Measurements from ENCODE around the gene IGF2R. TPM values are rescaled to one million over a fixed set of nuclear protein-coding genes. Genes with fewer than 3 reads are reported as not detected.

The IGF2R gene
- polyA plus RNA-seq, 1 donor (not counting 4 experiments of a cell fraction or from before 2014, with no cell fraction given): 40.9 TPM

DNA sequence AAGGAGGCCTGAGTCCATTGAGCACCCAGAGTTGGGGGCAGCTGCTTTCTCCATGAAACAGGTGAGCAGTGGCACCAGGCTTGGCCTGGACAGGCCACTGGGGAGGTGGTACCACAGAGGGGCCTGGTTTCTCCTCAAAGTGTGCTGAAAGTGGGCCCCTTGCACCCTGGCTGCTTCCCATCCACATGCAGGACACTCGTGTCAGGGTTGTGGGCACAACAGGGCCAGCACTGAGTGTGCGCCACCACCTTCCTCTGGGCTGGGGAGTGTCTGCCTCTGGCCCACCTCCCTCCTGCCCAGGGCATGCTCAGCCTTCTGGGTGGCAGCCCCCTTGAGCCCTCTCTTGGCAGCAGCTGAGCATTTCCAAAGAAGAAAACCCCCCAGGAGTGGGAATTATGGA, 147.5 kb downstream of the IGF2R start:
- Histone ChIP-seq H2AFZ (ENCODE audit: control insufficient read depth, low read length) (no peak overlapping the region), H3K9ac (ENCODE audit: control insufficient read depth, extremely low read depth, insufficient read depth, low read length) (no peak overlapping the region), H3K4me1 (ENCODE audit: control insufficient read depth, extremely low read depth, insufficient read depth, low read length) (no peaks in the 10 kb centered on the region), H3K9me3 (ENCODE audit: control insufficient read depth, low read depth, low read length) (no peaks in the 10 kb centered on the region), H3K9me1 (ENCODE audit: control insufficient read depth, extremely low read depth, insufficient read depth, low read length) (no peaks in the 10 kb centered on the region), H3K4me3 (ENCODE audit: control insufficient read depth in 2 of 3, extremely low read depth in 1 of 3, insufficient read depth in 2 of 3, low read depth in 1 of 3, low read length in 3 of 3) (no peak overlapping the region), H3K27me3 (ENCODE audit: control insufficient read depth, extremely low read depth, insufficient read depth, low read length) (no peaks in the 10 kb centered on the region), H4K20me1 (ENCODE audit: control insufficient read depth, extremely low read depth, insufficient read depth, low read length) (no peaks in the 10 kb centered on the region), H3K36me3 (ENCODE audit: control insufficient read depth in 2 of 2, extremely low read depth in 1 of 2, insufficient read depth in 2 of 2, low read length in 2 of 2) (peaks cover 0 to 10% of the 10 kb centered on the region in 2 experiments), H3K27ac (ENCODE audit: control insufficient read depth, insufficient read depth, low read length) (no peak overlapping the region), H3K79me2 (ENCODE audit: control insufficient read depth, insufficient read depth, low read length) (no peaks in the 10 kb centered on the region), H3K4me2 (ENCODE audit: control insufficient read depth, extremely low read depth, insufficient read depth, low read depth, low read length) (no peak overlapping the region)
- FAIRE-seq: no peak
- TF ChIP-seq EZH2 (IDR thresholded peaks at IDR 0.05; ENCODE audit: low read length): no peak
- dilution Hi-C loops (cut with MboI; ENCODE audit: extremely low pct_ligation_motif_present, low sequenced_read_pairs): no loop called here
- DNase-seq (ENCODE audit: low read depth, low spot score): no peak

DNA sequence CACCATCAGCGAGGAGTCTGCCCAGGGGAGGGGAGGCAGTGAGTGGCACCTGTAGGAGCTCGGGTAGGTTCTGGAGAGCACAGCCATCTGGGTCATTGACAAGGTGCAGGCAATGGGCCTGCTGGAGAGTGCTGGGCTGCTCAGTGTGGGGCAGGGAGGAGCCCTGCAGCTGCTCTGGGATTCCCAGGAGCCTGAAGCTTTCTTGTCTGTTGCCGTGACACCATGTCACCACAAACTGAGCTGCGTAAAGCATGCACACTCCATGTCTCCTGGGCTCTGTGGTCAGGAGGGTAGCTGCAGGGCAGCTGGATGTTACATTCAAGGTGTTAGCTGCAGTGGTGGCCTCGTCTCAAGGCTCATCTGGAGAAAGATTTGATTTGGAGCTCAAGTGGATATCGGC, 148.3 kb downstream of the IGF2R start:
- dilution Hi-C loops (cut with MboI; ENCODE audit: extremely low pct_ligation_motif_present, low sequenced_read_pairs): no loop called here
- FAIRE-seq: no peak
- Histone ChIP-seq H3K4me2 (ENCODE audit: control insufficient read depth, extremely low read depth, insufficient read depth, low read depth, low read length) (no peak overlapping the region), H3K4me1 (ENCODE audit: control insufficient read depth, extremely low read depth, insufficient read depth, low read length) (no peaks in the 10 kb centered on the region), H3K36me3 (ENCODE audit: control insufficient read depth in 2 of 2, extremely low read depth in 1 of 2, insufficient read depth in 2 of 2, low read length in 2 of 2) (peaks cover 0 to 12% of the 10 kb centered on the region in 2 experiments), H4K20me1 (ENCODE audit: control insufficient read depth, extremely low read depth, insufficient read depth, low read length) (no peaks in the 10 kb centered on the region), H3K9ac (ENCODE audit: control insufficient read depth, extremely low read depth, insufficient read depth, low read length) (no peak overlapping the region), H3K79me2 (ENCODE audit: control insufficient read depth, insufficient read depth, low read length) (no peaks in the 10 kb centered on the region), H3K9me3 (ENCODE audit: control insufficient read depth, low read depth, low read length) (no peaks in the 10 kb centered on the region), H3K27ac (ENCODE audit: control insufficient read depth, insufficient read depth, low read length) (no peak overlapping the region), H3K27me3 (ENCODE audit: control insufficient read depth, extremely low read depth, insufficient read depth, low read length) (no peaks in the 10 kb centered on the region), H3K9me1 (ENCODE audit: control insufficient read depth, extremely low read depth, insufficient read depth, low read length) (no peaks in the 10 kb centered on the region), H2AFZ (ENCODE audit: control insufficient read depth, low read length) (no peak overlapping the region), H3K4me3 (ENCODE audit: control insufficient read depth in 2 of 3, extremely low read depth in 1 of 3, insufficient read depth in 2 of 3, low read depth in 1 of 3, low read length in 3 of 3) (no peak overlapping the region)
- no peak for TF ChIP-seq EZH2 (IDR thresholded peaks at IDR 0.05; ENCODE audit: low read length)
- TF ChIP-seq, protein P1, sequence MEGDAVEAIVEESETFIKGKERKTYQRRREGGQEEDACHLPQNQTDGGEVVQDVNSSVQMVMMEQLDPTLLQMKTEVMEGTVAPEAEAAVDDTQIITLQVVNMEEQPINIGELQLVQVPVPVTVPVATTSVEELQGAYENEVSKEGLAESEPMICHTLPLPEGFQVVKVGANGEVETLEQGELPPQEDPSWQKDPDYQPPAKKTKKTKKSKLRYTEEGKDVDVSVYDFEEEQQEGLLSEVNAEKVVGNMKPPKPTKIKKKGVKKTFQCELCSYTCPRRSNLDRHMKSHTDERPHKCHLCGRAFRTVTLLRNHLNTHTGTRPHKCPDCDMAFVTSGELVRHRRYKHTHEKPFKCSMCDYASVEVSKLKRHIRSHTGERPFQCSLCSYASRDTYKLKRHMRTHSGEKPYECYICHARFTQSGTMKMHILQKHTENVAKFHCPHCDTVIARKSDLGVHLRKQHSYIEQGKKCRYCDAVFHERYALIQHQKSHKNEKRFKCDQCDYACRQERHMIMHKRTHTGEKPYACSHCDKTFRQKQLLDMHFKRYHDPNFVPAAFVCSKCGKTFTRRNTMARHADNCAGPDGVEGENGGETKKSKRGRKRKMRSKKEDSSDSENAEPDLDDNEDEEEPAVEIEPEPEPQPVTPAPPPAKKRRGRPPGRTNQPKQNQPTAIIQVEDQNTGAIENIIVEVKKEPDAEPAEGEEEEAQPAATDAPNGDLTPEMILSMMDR (optimal IDR thresholded peaks at IDR 0.05 in 1 of 3, IDR thresholded peaks at IDR 0.05 in 1 of 3, conservative IDR thresholded peaks at IDR 0.05 in 1 of 3; ENCODE audit: extremely low read depth in 1 of 3, insufficient read depth in 2 of 3, low read length in 3 of 3): no peak
- no peak for DNase-seq (ENCODE audit: low read depth, low spot score)

DNA sequence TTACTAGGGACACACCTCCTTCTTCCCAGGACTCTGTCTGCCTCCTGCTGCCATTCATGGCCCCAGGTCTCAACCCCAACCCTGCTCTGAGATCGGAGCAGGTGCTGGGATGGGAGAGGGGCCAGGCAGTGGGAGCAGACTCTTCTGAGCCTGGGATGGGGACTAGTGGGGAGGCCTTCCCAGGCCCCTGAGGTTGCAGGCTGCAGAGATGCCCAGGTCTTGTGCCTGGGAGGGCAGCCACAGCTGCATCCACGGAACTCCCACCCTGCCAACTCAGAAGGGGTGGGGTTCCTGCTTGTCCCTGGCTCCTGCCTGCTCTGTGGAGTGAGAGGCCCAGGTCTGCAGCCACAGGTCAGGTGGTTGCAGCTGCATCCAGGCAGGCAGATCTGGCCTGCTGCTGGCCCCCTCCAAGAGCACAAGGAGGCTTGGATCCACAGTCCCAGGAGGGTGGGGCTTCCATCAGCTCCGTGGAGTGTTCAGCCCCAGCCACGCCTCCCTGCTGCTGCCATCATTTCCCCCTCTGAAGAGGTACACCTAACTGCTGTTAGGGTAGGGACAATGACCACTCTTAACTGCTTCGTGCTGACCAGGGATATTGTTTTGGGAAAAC, 149.8 kb downstream of the IGF2R start:
- Histone ChIP-seq H3K27me3 (ENCODE audit: control insufficient read depth, extremely low read depth, insufficient read depth, low read length) (no peaks in the 10 kb centered on the region), H3K9me1 (ENCODE audit: control insufficient read depth, extremely low read depth, insufficient read depth, low read length) (no peaks in the 10 kb centered on the region), H3K27ac (ENCODE audit: control insufficient read depth, insufficient read depth, low read length) (no peak overlapping the region), H3K79me2 (ENCODE audit: control insufficient read depth, insufficient read depth, low read length) (no peaks in the 10 kb centered on the region), H3K9me3 (ENCODE audit: control insufficient read depth, low read depth, low read length) (no peaks in the 10 kb centered on the region), H3K4me1 (ENCODE audit: control insufficient read depth, extremely low read depth, insufficient read depth, low read length) (no peaks in the 10 kb centered on the region), H3K4me2 (ENCODE audit: control insufficient read depth, extremely low read depth, insufficient read depth, low read depth, low read length) (no peak overlapping the region), H3K4me3 (ENCODE audit: control insufficient read depth in 2 of 3, extremely low read depth in 1 of 3, insufficient read depth in 2 of 3, low read depth in 1 of 3, low read length in 3 of 3) (no peak overlapping the region), H4K20me1 (ENCODE audit: control insufficient read depth, extremely low read depth, insufficient read depth, low read length) (no peaks in the 10 kb centered on the region), H3K9ac (ENCODE audit: control insufficient read depth, extremely low read depth, insufficient read depth, low read length) (no peak overlapping the region), H3K36me3 (ENCODE audit: control insufficient read depth in 2 of 2, extremely low read depth in 1 of 2, insufficient read depth in 2 of 2, low read length in 2 of 2) (peaks cover 0 to 13% of the 10 kb centered on the region in 2 experiments), H2AFZ (ENCODE audit: control insufficient read depth, low read length) (no peak overlapping the region)
- no peak for TF ChIP-seq EZH2 (IDR thresholded peaks at IDR 0.05; ENCODE audit: low read length)
- DNase-seq (ENCODE audit: low read depth, low spot score): no peak
- FAIRE-seq: no peak
- dilution Hi-C loops (cut with MboI; ENCODE audit: extremely low pct_ligation_motif_present, low sequenced_read_pairs): no loop called here

All from keratinocyte (primary cell).